GM19372 (cell line): Measurements from ENCODE around the gene NDUFB10.

ENCODE experiments used
- ATAC-seq: cut with Tn5 transposase; IDR thresholded peaks from one replicate; pipeline ENCODE4 v1.9.1; 2021; ENCODE audit warnings: mild to moderate bottlenecking, low read depth, moderate library complexity; ENCODE audit not compliant: unreplicated experiment

NDUFB10 gene

GRCh38 chr16:1982013-1982433, 22.7 kb downstream of the NDUFB10 start:
- ATAC-seq: no peak

DNA sequence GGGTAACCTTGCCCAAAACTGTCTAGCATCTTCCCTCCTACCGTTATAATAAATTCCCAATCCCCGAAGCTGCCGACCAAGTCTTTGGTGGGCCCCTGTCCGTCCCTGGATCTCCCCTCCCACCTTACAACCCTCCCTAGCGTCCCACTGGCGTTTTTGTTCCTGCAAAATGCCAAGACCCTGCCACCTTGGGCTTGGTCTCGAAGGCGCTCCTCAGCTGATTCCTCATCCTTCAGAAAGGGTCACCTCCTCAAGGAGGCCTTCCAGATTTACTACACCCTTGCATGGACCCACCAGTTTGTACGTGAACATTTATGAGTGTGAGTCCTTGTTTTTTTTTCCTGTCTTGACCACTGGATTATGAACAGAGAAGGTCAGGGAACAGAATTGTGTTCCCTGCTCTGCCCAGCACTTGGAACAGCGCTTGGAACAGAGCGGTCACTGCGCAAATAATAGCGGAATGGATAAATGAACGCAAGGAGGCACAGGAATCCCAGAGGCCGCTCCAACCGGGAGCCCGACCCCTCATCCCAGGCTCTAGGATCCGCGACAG, 23.7 kb downstream of the NDUFB10 start:
- ATAC-seq: no peak

DNA sequence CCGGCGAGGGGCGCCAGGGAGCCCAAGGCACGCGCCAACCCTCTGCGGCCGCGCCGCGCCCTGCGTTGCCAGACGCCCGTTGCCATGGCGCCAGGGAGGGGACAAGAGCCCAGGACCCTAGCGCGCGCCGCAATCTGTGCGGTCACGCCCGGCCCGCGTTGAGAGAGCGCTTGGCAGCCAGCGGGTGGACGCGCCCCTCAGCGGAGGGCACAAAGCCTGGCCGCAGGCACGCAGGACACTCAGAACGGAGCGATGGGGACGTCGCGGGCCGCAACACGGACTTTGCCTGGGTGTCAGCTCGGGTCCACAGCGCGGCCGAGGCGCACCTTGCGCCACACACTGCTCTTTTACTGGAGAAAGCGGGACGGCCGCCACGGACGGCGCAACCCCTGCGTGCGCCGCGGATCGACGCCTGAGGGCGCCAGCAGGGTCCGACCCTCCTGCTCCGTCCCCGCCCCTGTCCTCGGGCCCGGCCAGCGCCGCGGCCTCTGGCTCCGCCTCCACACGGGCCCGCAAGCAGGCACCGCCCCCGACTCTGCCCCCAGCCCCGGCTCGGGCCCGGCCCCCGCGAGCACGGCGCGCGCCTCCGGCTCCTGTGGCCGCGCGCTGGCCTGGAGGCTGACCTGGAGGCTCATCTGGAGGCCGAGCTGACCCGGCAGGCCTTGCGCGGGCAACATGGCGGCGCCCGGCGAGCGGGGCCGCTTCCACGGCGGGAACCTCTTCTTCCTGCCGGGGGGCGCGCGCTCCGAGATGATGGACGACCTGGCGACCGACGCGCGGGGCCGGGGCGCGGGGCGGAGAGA, 24.4 kb downstream of the NDUFB10 start, which contains the start of gene GFER:
GFER (plus strand) TSS at position 650 of the 803 bp plus-strand sequence; CDS start at position 676, 26 bp downstream.
- peak; percentile 85 for ATAC-seq

DNA sequence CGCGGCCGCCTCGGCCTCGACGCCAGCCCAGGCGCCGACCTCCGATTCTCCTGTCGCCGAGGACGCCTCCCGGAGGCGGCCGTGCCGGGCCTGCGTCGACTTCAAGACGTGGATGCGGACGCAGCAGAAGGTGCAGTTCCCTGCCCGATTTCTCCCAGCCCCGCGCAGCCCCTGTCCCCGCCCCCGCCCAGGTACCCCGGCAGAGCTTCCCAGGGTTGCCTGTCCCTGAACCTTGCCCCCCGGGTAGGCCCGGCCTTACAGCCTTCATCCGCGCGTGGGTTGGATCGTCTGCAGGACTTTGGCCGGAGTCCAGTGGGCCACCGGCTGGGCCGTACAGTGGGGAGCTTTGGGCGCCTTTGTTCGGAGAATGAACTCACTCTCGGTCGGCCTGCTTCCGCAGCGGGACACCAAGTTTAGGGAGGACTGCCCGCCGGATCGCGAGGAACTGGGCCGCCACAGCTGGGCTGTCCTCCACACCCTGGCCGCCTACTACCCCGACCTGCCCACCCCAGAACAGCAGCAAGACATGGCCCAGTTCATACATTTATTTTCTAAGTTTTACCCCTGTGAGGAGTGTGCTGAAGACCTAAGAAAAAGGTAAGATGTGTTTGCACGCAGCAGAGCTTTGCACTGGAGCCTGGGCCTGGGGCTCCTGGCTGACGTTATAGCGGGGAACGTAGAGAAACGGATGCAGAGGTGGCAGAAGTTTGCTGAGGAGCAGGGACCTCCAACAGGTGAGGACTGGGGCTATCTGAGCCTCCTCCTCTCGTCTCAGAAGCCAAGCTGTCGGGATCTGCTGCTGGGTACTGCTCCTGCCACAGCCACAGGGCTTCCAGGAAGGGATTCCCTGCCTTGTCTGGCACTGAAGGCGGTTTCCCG, 25.2 kb downstream of the NDUFB10 start:
- ATAC-seq: no peak

DNA sequence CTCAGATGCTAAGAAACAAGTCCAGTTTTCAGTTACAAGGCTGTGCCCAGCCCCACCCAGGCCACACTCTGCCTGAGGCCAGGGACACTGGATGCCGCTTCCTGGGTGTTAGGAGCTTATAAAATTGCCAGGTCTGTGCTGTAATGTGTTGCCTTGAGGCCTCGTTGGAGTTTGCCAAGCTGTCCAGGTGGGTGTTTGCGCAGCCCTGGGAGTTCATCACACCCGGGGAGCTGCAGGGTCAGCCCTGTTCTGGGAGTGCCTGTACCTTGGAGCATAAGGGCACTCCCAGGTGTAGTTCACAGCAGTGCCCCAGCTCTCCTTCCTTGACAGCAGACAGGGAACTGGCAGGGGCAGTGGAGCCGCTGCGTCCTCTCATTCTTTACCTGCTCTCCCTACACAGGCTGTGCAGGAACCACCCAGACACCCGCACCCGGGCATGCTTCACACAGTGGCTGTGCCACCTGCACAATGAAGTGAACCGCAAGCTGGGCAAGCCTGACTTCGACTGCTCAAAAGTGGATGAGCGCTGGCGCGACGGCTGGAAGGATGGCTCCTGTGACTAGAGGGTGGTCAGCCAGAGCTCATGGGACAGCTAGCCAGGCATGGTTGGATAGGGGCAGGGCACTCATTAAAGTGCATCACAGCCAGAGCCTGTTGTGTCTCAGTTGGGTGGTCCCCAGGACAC, 26.3 kb downstream of the NDUFB10 start:
- no peak for ATAC-seq

GRCh38 chr16:1987198-1987597, 27.9 kb downstream of the NDUFB10 start:
- ATAC-seq: no peak

GRCh38 chr16:1989209-1990100, 30.1 kb downstream of the NDUFB10 start, which contains the start of gene SYNGR3:
Gene SYNGR3, plus strand, starts transcription at chr16:1989970. Its CDS starts 133 bp downstream, at chr16:1990103.
- no peak for ATAC-seq

GRCh38 chr16:1990101-1990350, 30.7 kb downstream of the NDUFB10 start:
- ATAC-seq: no peak

DNA sequence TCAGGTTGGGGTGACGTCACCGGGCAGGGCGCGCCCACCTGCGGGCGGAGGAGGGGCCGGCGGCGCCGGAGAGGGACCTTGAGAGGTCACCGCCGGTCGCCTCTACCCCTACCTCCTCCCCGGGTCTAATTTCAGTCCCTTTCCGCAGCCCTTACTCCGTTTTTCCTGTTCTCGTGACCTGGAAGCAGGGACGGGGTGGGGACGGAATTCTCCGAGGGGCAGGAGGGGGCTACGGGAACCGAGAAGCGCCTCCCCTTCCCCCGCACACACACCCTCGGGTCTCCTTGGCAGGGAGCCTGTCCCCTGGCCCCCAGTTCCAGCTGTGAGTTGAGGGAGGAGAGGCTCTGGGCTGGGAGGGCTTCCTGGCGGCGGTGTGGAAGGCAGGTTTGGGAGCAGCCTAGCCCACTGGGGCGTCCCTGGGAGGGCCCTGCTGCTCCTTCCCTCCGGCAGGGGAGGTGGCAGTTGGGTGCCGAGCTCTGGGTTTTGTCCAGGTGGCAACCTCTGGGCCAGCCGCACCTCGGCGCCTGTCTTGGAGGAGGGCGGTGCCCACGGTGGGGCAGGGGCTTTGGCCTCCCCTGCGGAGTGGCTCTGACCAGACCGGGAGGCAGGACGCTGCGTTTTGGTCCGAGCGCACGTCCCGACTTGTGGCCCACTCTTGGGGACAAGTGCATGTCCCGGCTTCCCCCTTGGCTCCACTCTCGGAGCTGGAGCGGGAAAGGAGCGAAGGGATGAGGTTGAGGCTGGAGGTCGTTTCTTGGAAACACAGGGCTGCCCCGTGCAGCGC, 31.2 kb downstream of the NDUFB10 start:
- ATAC-seq: no peak

GRCh38 chr16:1991135-1991551, 31.8 kb downstream of the NDUFB10 start:
- peak; percentile 32 for ATAC-seq

- ATAC-seq: no peak
Measured at GRCh38 chr16:1991588-1991947, 32.2 kb downstream of the NDUFB10 start.

GRCh38 chr16:1991948-1992703, 32.8 kb downstream of the NDUFB10 start:
- peak; percentile 51 for ATAC-seq

DNA sequence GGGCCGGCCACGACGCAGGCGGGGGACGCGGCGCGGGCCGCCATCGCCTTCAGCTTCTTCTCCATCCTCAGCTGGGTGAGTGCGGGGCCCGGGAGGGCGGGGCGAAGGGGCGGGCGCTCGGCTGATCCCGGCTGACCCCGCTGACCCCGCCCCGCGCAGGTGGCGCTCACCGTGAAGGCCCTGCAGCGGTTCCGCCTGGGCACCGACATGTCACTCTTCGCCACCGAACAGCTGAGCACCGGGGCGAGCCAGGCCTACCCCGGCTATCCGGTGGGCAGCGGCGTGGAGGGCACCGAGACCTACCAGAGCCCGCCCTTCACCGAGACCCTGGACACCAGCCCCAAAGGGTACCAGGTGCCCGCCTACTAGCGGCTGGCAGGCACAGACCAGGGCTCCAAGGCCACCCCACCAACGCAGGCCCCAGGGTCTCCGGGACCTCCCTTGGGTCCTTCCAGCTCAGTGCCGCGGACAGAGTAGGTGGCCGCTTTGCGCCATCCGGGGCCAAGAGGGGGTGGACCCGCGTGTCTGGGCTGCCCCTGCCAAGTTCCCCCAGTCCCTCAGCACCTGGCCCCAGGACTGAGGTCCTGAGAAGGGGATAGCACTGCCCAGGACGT, 33.5 kb downstream of the NDUFB10 start:
- no peak for ATAC-seq

DNA sequence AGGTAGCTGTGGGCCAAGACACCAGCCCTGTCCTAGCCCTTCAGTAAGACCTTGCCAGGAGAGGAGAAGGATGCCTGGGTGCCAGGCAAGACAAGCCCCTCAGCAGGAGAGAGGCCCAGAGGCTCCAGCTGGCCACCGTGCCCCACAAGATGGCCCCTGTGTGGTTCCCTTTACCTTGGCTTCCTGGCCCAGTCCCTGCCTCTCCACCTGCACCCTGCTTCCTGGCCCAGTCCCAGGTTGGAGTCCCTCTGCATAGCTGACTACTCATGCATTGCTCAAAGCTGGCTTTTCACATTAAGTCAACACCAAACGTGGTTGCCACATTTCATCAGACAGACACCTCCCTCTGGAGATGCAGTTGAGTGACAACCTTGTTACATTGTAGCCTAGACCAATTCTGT, 34.4 kb downstream of the NDUFB10 start:
- ATAC-seq: no peak

DNA sequence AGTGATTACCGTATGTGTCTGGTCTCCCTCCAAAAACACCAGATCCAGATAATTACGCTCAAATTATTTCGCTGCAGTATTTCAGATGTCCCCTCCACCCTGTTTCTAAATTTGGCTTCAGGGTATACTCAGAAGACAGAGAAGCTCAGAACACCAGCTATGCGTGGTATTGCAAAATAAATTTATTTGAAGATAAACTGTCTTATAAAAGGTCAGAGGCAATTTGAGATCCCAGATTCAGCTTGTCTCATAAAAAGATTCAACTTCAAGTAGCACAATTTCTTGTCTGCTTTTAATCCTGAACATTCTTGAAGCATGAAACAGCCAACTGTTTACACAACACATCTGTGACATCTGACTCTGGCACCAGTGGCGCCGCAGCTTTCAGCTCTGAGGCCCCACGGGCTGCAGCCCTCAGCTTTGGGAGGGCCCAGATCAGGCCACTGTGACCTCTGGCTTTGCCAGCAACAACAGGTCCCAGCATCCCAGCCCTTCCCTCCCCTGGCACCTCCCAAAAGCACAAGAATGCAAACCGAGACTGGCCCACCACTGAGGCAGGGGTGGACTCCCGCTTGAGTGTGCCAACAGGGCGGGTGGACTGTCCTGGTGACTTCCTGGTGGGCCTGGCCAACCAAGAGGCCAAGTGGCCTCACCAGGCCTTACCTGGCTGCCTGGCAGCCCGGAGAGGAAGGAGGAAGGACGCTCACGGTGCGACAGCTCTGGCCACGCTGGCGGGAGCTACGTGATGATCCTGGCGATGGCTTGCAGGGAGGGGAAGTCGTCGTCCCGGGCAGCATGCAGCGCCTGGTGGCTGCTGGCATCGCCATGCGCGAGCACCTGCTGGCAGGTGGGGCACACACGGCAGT, 38.4 kb downstream of the NDUFB10 start:
- no peak for ATAC-seq

DNA sequence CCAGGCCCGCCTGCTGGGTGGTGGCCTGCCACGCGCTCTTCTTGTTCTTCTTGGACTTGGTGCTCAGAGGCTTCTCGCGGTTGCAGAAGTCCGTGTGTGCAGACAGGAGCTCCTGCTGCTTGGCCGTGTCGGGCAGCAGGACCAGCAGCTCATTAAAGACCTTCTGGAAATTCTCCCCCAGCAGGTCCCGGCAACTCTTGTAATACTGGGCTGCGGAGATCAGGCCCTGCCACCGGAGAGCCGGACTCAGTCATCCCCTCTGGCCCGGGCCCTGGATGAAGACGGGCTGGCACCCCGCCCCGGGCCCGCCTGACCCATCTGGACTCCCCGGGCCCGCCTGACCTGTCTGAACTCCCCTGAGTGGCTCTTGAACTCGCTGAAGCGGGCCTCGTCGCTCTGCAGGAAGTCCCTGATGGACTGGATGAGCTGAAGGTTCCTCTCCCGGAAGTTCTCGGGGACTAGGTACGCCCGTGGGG, 39.1 kb downstream of the NDUFB10 start:
- no peak for ATAC-seq
